Activated CD4-positive, alpha-beta T cell treated with anti-CD3 and anti-CD28 coated beads, Interleukin-2, amount 50 U/mL, for 4 hours (primary cell): ENCODE results near the gene DCBLD1.

Experiments
- DNase-seq, 2 experiments: peaks; one replicate each; pipeline ENCODE4 v3.0.0-alpha.2; 2020

The DCBLD1 gene

GRCh38 chr6:117472667-117473066 is 9.8 kb upstream of the DCBLD1 start:
- DNase-seq: no peak

DNA sequence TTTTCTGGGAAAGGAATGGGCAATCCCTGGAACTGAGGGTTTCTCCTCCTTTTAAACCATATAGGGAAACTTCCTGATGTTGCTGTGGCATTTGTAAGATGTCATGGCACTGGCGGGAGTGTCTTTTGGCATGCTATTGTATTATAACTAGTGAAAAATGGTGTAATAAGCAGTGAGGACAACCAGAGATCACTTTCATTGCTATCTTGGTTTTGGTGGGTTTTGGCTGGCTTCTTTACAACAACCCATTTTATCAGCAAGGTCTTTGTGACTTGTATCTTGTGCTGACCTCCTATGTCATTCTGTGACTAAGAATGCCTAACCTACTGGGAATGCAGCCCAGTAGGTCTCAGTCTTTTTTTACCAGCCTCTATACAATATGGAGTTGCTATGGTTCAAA is 9.1 kb upstream of the DCBLD1 start:
- DNase-seq: no peak

- no peak for DNase-seq
Measured at GRCh38 chr6:117477988-117478852, 4.3 kb upstream of the DCBLD1 start.

DNA sequence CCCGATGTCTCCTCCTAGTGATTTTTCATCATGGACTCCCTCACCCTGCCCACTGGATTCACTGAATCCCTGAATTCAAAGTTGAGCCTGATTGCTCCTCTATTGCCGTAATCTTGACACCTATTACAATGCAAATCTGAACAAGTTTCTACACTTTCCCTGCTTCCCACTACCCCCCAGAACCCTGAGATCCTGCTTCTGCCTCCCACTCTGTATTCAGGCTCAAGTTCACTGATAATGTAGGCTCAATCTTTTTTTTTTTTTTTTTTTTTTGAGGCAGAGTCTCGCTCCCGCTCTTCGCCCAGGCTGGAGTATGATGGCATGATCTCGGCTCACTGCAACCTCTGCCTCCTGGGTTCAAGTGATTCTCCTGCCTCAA is 3.6 kb upstream of the DCBLD1 start:
- no peak for DNase-seq

DNA sequence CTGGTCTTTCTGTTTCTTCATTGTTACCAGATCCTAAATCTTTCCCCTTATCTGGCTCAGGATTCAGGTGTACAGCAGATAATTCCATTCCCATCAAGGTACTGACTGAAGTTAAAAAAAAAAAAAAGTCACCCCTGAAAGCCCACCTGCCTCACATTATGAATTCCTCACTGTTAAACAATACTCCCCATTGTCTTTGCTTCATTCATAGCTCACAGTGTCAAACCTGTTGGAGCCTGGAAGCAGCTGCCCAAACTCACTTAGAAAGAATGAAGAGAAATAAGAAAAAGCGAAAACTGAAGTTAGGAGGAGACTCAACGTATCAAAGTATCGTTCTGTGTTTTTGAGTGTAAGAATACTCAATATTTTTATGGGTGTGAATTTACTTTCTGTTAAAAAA is 1.8 kb upstream of the DCBLD1 start:
- DNase-seq: no peak

- no peak for DNase-seq
Measured at GRCh38 chr6:117481278-117481925, 1.1 kb upstream of the DCBLD1 start.

- no peak for DNase-seq
Measured at GRCh38 chr6:117481926-117482239, 591 bp upstream of the DCBLD1 start.

GRCh38 chr6:117483004-117483644 is 650 bp downstream of the DCBLD1 start:
- DNase-seq: no peak

GRCh38 chr6:117483645-117484016 is 1.2 kb downstream of the DCBLD1 start:
- no peak for DNase-seq

GRCh38 chr6:117484052-117484646 is 1.7 kb downstream of the DCBLD1 start:
- no peak for DNase-seq

DNA sequence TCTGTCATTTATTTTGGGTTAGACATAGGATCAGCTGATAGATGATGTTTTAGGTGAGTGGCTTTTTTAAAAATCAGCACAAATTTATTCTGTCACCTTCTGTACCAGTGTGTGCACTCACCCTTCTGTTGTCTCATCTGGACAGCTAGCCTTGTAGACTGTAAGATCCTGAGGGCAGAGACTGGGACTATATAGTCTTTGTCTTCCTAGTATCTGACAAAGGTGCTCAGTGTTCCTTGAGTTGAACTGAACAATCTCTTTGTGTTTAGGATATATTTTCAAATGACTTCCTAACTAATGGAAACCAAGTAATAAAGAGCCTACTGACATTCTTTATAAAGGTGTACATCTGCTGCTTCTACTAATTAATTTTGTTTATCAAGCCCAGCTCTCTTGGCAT is 3.0 kb downstream of the DCBLD1 start:
- no peak for DNase-seq

GRCh38 chr6:117487821-117488220 is 5.3 kb downstream of the DCBLD1 start:
- no peak for DNase-seq

DNA sequence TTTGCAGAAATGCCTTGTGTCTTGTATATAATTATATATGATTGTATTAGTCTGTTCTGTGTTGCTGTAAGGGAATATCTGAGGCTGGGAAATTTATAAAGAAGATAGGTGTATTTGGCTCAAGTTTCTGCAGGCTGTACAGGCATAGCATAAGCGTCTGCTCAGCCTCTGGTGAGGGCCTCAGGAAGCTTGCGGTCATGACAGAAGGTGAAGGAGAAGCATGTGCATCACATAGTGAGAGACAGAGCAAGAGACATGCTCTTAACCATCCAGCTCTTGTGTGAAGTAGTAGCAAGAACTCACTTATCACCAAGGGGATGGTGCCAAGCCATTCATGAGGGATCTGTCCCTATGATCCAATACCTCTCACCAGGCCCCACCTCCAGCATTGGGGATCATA is 6.5 kb downstream of the DCBLD1 start:
- no peak for DNase-seq

- no peak for DNase-seq
Measured at GRCh38 chr6:117491916-117492315, 9.4 kb downstream of the DCBLD1 start.

- no peak for DNase-seq
Measured at GRCh38 chr6:117493470-117493869, 11.0 kb downstream of the DCBLD1 start.

- no peak for DNase-seq
Measured at GRCh38 chr6:117494283-117494682, 11.8 kb downstream of the DCBLD1 start.

- DNase-seq: no peak
Measured at GRCh38 chr6:117494694-117495318, 12.3 kb downstream of the DCBLD1 start.

DNA sequence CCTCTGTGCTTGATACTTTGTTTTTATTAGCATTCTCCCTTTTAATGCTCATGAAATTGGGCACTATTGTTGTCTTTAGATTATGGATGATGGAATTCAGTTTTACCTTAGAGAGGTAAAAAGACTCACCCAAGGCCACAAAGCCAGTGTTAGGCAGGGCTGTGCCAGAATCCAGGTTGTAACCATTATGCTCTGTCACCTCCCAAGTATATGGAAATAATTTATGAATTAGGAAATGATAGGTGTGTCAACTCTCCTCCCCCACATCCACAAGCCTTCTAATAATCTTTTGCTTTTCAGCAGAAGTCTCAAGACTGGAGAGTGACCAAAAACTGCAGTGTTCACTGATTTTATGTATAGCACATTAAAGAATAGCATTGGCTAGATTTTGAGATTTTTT is 13.0 kb downstream of the DCBLD1 start:
- no peak for DNase-seq

GRCh38 chr6:117495869-117496268 is 13.4 kb downstream of the DCBLD1 start:
- DNase-seq: no peak

DNA sequence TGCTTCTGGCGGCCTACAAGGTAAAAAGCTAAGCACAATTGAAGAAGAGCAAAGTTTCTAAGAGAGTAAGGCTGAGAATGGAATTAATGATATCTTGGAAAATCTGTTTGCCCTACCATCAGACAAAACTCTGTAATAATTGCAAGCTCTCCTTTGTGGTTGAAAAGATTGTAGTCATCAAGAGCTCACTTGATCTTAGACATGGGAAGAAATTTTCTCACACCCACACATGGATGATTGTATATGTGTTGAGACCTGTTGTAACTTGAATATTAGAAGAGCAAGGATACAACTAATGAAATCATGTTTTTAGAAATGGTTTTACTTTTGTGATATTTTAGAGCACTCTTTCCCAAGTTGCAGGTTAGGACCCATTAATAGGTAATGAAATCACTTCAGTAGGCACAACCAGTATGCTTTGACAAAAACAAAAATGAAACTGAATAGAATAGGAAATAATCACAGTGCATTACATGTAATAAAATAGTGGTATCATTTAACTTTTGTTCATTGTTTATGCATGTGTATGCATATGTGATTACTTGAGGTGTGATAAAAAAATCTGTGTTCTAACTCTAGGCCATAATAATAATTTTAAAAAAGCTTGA is 14.0 kb downstream of the DCBLD1 start:
- DNase-seq: no peak

DNA sequence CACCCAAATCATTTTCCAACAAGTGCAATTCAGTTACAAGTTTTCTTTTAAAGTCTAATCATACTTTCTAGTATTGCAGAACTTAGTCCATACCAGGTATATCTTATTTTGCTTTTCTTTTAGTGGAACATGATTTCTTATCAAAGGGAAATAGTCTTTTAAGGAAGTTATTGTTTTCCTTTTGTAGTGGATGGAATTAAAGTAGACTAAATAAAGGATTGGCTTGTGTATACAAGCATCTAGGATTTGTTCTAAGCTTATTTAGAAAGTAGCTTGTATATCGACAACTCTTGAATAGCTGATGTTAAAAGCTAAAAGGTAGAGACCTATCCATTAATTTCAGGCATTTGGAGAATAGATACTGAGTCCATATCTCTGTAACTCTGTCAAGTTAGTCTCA is 14.8 kb downstream of the DCBLD1 start:
- DNase-seq: no peak

- no peak for DNase-seq
Measured at GRCh38 chr6:117498159-117498558, 15.7 kb downstream of the DCBLD1 start.

DNA sequence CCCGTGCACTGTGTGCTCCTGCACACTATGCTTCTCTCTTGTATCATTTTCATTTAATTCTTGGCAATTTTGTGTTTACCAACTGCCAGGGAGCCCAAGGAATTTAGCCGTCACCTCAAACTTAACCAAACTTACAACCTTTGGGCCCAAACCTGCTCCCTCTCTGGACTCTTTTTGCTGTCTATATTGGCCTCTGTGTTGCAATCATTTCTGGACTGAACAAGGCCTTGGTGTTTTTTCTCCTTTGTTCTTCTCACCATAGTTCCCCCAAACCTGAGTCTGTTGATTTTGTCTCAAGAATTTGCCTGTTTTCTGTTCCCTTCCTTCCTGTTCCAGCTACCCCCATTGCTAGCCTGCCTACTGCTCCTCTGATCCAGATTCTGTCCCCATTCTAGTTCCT is 19.2 kb downstream of the DCBLD1 start:
- no peak for DNase-seq
